T-cell (primary cell): ENCODE data around the gene APC2. TPM values are rescaled to one million over a fixed set of nuclear protein-coding genes. Genes with fewer than 3 reads are reported as not detected.
A peak's percentile ranks its signal among the peaks of the same experiment; 100 is the strongest.

ENCODE experiments used
- ATAC-seq, 4 experiments: fragments of 200-7000 bp in 3 of 4; fragments of 150-1000 bp in 1 of 4; cut with Tn5 transposase; replicated peaks in 1 of 4; 1 replicate in 3 of 4; 2 replicates in 1 of 4; pipeline ENCODE4 v1.10.0; 2021; ENCODE audit warnings: moderate library complexity in 3 of 4, mild to moderate bottlenecking in 2 of 4, moderate number of reproducible peaks in 1 of 4
- CTCF ChIA-PET, 2 donors: fragments of 300-600 bp; sonication (Branson Sonifier 250); formaldehyde crosslinking; loops; one replicate each; lab custom pipeline; 2022; ENCODE audit warnings: antibody characterized with exemption in 2 of 2; lab: Charles Lee
- POLR2A ChIA-PET, 2 donors: fragments of 300-600 bp; sonication (Branson Sonifier 250); formaldehyde crosslinking; loops; one replicate each; lab custom pipeline; 2022; ENCODE audit warnings: antibody characterized with exemption in 2 of 2; lab: Charles Lee
- DNase-seq, 35 experiments: peaks; one replicate each; pipeline versions ENCODE4 v3.0.0 to v3.0.0-alpha.2; 2013 to 2023
- H3K27ac ChIP-seq: one replicate; pipeline ENCODE4 v1.5.1; 2013; ENCODE audit warnings: low read length
- H3K27me3 ChIP-seq, 2 experiments: replicated peaks in 1 of 2; 1 replicate in 1 of 2; 2 replicates in 1 of 2; pipeline versions ENCODE4 v1.6.1 to v1.7.0; 2013; ENCODE audit warnings: low read length in 1 of 2, mixed read lengths in 1 of 2; ENCODE audit not compliant: control insufficient read depth in 2 of 2, insufficient read depth in 2 of 2; ENCODE audit errors: extremely low read depth in 1 of 2
- H3K36me3 ChIP-seq, 2 donors: 1 replicate in 1 of 2; 2 replicates in 1 of 2; pipeline versions ENCODE4 v1.6.1 to v1.7.0; 2013; ENCODE audit warnings: low read length in 1 of 2; ENCODE audit not compliant: control insufficient read depth in 2 of 2, insufficient read depth in 1 of 2; ENCODE audit errors: extremely low read depth in 1 of 2
- H3K4me1 ChIP-seq, 2 experiments: 1 replicate in 1 of 2; 2 replicates in 1 of 2; pipeline versions ENCODE4 v1.6.1 to v1.7.0; 2013; ENCODE audit warnings: low read length in 2 of 2, mixed read lengths in 1 of 2; ENCODE audit not compliant: insufficient read depth in 2 of 2, control insufficient read depth in 1 of 2; ENCODE audit errors: extremely low read depth in 1 of 2
- H3K4me3 ChIP-seq, 2 donors: 1 replicate in 1 of 2; 2 replicates in 1 of 2; pipeline versions ENCODE4 v1.5.1 to v1.7.0; 2013; ENCODE audit warnings: mild to moderate bottlenecking in 2 of 2, low read length in 1 of 2, moderate library complexity in 1 of 2; ENCODE audit not compliant: control insufficient read depth in 1 of 2; ENCODE audit errors: extremely low read depth in 1 of 2
- H3K9me3 ChIP-seq: 2 replicates; pipeline ENCODE4 v1.7.0; 2013
- H3K27ac Mint-ChIP-seq, 2 donors: one replicate each; pipeline ENCODE4 v1.8.0; 2020 to 2021; ENCODE audit warnings: mild to moderate bottlenecking in 2 of 2, mixed read lengths in 2 of 2
- H3K27me3 Mint-ChIP-seq, 2 donors: one replicate each; pipeline ENCODE4 v1.8.0; 2021 to 2022; ENCODE audit warnings: mixed read lengths in 2 of 2
- H3K36me3 Mint-ChIP-seq: one replicate; pipeline ENCODE4 v1.8.0; 2021; ENCODE audit warnings: mixed read lengths
- H3K4me1 Mint-ChIP-seq, 3 donors: one replicate each; pipeline ENCODE4 v1.8.0; 2020 to 2022; ENCODE audit warnings: mixed read lengths in 3 of 3, mild to moderate bottlenecking in 1 of 3
- H3K4me3 Mint-ChIP-seq, 3 donors: one replicate each; pipeline ENCODE4 v1.8.0; 2020 to 2022; ENCODE audit warnings: mild to moderate bottlenecking in 3 of 3, mixed read lengths in 3 of 3, moderate library complexity in 3 of 3
- H3K9me3 Mint-ChIP-seq, 3 donors: one replicate each; pipeline ENCODE4 v1.8.0; 2020 to 2022; ENCODE audit warnings: mixed read lengths in 3 of 3
- WGBS: methylation state at CpG from one replicate; pipeline ENCODE4 v1.1.5; 2013; ENCODE audit warnings: missing lambda C conversion rate; ENCODE audit not compliant: insufficient coverage; 5-methylcytosine and 5-hydroxymethylcytosine counted together
- total RNA-seq, 35 experiments: library from RNA in 6 of 35; stranded (reverse) in 6 of 35; fragments of 120-200 nt in 1 of 35; gene quantifications; one replicate each; pipeline versions ENCODE4 v1.2.1 to v1.2.4 and lab custom pipeline; 2013 to 2026

The APC2 gene
- total RNA-seq, 5 donors from 2014 or later (not counting 1 experiment from before 2014, with no cell fraction given): 0.08 to 0.29 (median 0.13) TPM

- ChIA-PET POLR2A (no interaction called here), CTCF (no interaction called here)
- ATAC-seq: no peak
- Mint-ChIP-seq H3K27ac (no peak overlapping the region), H3K4me1 (peaks cover 8 to 18% (median 9%) of the 10 kb centered on the region in 3 donors), H3K27me3 (peaks cover 0 to 13% of the 10 kb centered on the region in 2 donors), H3K9me3 (no peaks in the 10 kb centered on the region), H3K4me3 (peak overlapping the region; percentile 54 to 58 (median 57)), H3K36me3 (no peaks in the 10 kb centered on the region)
- WGBS: 9% methylated on average over 42 of the region's 49 CpGs
- H3K27ac ChIP-seq: no peak overlapping the region
- H3K4me3 ChIP-seq: peak overlapping the region in 1 of 2 donors; percentile 5
- H3K27me3 ChIP-seq: peaks cover 0 to 78% of the 10 kb centered on the region in 2 experiments
- H3K4me1 ChIP-seq: peaks cover 11 to 69% of the 10 kb centered on the region in 2 experiments
- no peaks in the 10 kb centered on the region for H3K9me3 ChIP-seq
- H3K36me3 ChIP-seq: peaks cover 0 to under 1% of the 10 kb centered on the region in 2 donors
- no peak for DNase-seq
Measured at GRCh38 chr19:1468274-1468820, 18.4 kb downstream of the APC2 start.

- ATAC-seq: peak in 3 of 4 experiments; percentile 2 to 8 (median 2)
- WGBS: 1% methylated on average over 47 of the region's 47 CpGs
- ChIA-PET POLR2A (no interaction called here), CTCF (no interaction called here)
- no peak overlapping the region for H3K27ac ChIP-seq
- Mint-ChIP-seq H3K4me1 (peaks cover 8 to 19% (median 12%) of the 10 kb centered on the region in 3 donors), H3K4me3 (peak overlapping the region; percentile 3 to 54 (median 25)), H3K27ac (no peak overlapping the region), H3K27me3 (peaks cover 0 to 11% of the 10 kb centered on the region in 2 donors), H3K9me3 (no peaks in the 10 kb centered on the region), H3K36me3 (no peaks in the 10 kb centered on the region)
- DNase-seq: peak in 2 of 35 experiments; percentile 31 to 39
- peaks cover 0 to 3% of the 10 kb centered on the region in 2 donors for H3K36me3 ChIP-seq
- peaks cover 0 to 80% of the 10 kb centered on the region in 2 experiments for H3K27me3 ChIP-seq
- H3K4me3 ChIP-seq: peak overlapping the region in 1 of 2 donors; percentile 25
- H3K9me3 ChIP-seq: no peaks in the 10 kb centered on the region
- H3K4me1 ChIP-seq: peaks cover 11 to 69% of the 10 kb centered on the region in 2 experiments
Measured at GRCh38 chr19:1468821-1469254, 18.9 kb downstream of the APC2 start.

- Histone ChIP-seq H3K4me1 (peaks cover 11 to 69% of the 10 kb centered on the region in 2 experiments), H3K27me3 (peaks cover 0 to 75% of the 10 kb centered on the region in 2 experiments), H3K4me3 (peak overlapping the region; percentile 53 to 72), H3K27ac (no peak overlapping the region), H3K9me3 (no peaks in the 10 kb centered on the region), H3K36me3 (peaks cover under 1 to 3% of the 10 kb centered on the region in 2 donors)
- peaks cover 9 to 19% (median 12%) of the 10 kb centered on the region in 3 donors for H3K4me1 Mint-ChIP-seq
- ChIA-PET CTCF (interaction anchor here in 1 of 2 donors (0.6 kb wide), 1 partner anchor 285 kb away, joined by 4 read pairs; no protein-coding TSS in a partner anchor), POLR2A (no interaction called here)
- H3K36me3 Mint-ChIP-seq: no peaks in the 10 kb centered on the region
- no peaks in the 10 kb centered on the region for H3K9me3 Mint-ChIP-seq
- H3K27me3 Mint-ChIP-seq: peaks cover 0 to 11% of the 10 kb centered on the region in 2 donors
- H3K27ac Mint-ChIP-seq: no peak overlapping the region
- ATAC-seq (peak; percentile 26 to 50 (median 46)), DNase-seq (peak in 4 of 35 experiments; percentile 20 to 55 (median 37))
- 2% methylated on average over 117 of the region's 117 CpGs for WGBS
- H3K4me3 Mint-ChIP-seq: peak overlapping the region in 1 of 3 donors; percentile 78
Measured at GRCh38 chr19:1469255-1470054, 19.5 kb downstream of the APC2 start.

- ATAC-seq (no peak), DNase-seq (no peak)
- Mint-ChIP-seq H3K36me3 (no peaks in the 10 kb centered on the region), H3K27ac (no peak overlapping the region), H3K4me3 (peak overlapping the region; percentile 68 to 78 (median 71)), H3K27me3 (peaks cover 0 to 9% of the 10 kb centered on the region in 2 donors), H3K4me1 (peaks cover 11 to 19% (median 12%) of the 10 kb centered on the region in 3 donors), H3K9me3 (no peaks in the 10 kb centered on the region)
- Histone ChIP-seq H3K4me1 (peaks cover 11 to 69% of the 10 kb centered on the region in 2 experiments), H3K36me3 (peaks cover 3 to 5% of the 10 kb centered on the region in 2 donors), H3K27ac (no peak overlapping the region), H3K27me3 (peaks cover 0 to 70% of the 10 kb centered on the region in 2 experiments), H3K4me3 (peak overlapping the region; percentile 53 to 72), H3K9me3 (no peaks in the 10 kb centered on the region)
- CTCF ChIA-PET: no interaction called here
- 5% methylated on average over 17 of the region's 22 CpGs for WGBS
- POLR2A ChIA-PET: no interaction called here
Measured at GRCh38 chr19:1470055-1470304, 20.1 kb downstream of the APC2 start.

- no peaks in the 10 kb centered on the region for H3K36me3 Mint-ChIP-seq
- no peak overlapping the region for H3K27ac ChIP-seq
- H3K27me3 Mint-ChIP-seq: peaks cover 0 to 9% of the 10 kb centered on the region in 2 donors
- peak; percentile 30 to 80 (median 62) for DNase-seq
- H3K27me3 ChIP-seq: peaks cover 0 to 66% of the 10 kb centered on the region in 2 experiments
- H3K4me1 Mint-ChIP-seq: peaks cover 11 to 19% (median 12%) of the 10 kb centered on the region in 3 donors
- POLR2A ChIA-PET: no interaction called here
- H3K36me3 ChIP-seq: peaks cover 3 to 5% of the 10 kb centered on the region in 2 donors
- CTCF ChIA-PET: no interaction called here
- H3K27ac Mint-ChIP-seq: no peak overlapping the region
- peak; percentile 70 to 76 (median 74) for ATAC-seq
- peak overlapping the region; percentile 53 to 72 for H3K4me3 ChIP-seq
- under 1% methylated on average over 64 of the region's 67 CpGs for WGBS
- no peaks in the 10 kb centered on the region for H3K9me3 ChIP-seq
- peak overlapping the region; percentile 68 to 78 (median 71) for H3K4me3 Mint-ChIP-seq
- H3K4me1 ChIP-seq: peaks cover 11 to 69% of the 10 kb centered on the region in 2 experiments
- H3K9me3 Mint-ChIP-seq: no peaks in the 10 kb centered on the region
Measured at GRCh38 chr19:1470305-1471009, 20.5 kb downstream of the APC2 start.
